Neural progenitor cell (in vitro differentiated cells): ENCODE results near the gene KRT33B. TPM values are rescaled to one million over a fixed set of nuclear protein-coding genes. Genes with fewer than 3 reads are reported as not detected.

Experiments used
- DNase-seq: peaks from one replicate; pipeline ENCODE4 v3.0.0-alpha.2; 2016; ENCODE audit warnings: low spot score
- H2AFZ ChIP-seq: fragments of 200-600 bp; sonication (generic); replicated peaks from 2 replicates; pipeline ENCODE4 v1.6.1; 2016; ENCODE audit warnings: antibody characterized with exemption
- H3F3A ChIP-seq: fragments of 200-600 bp; sonication (generic); 2 replicates; pipeline ENCODE4 v1.6.1; 2016; ENCODE audit warnings: antibody characterized with exemption, low read depth
- H3K27ac ChIP-seq: fragments of 200-600 bp; sonication (generic); 2 replicates; pipeline ENCODE4 v1.5.1; 2016; ENCODE audit warnings: mild to moderate bottlenecking
- H3K27me3 ChIP-seq: fragments of 200-600 bp; sonication (generic); 2 replicates; pipeline ENCODE4 v1.6.1; 2016; ENCODE audit warnings: mild to moderate bottlenecking, moderate library complexity
- H3K36me3 ChIP-seq: fragments of 200-600 bp; sonication (generic); 2 replicates; pipeline ENCODE4 v1.5.1; 2016
- H3K4me1 ChIP-seq: fragments of 200-600 bp; sonication (generic); 2 replicates; pipeline ENCODE4 v1.6.1; 2016; ENCODE audit warnings: mixed run types
- H3K4me2 ChIP-seq: fragments of 200-600 bp; sonication (generic); 2 replicates; pipeline ENCODE4 v1.6.1; 2016
- H3K4me3 ChIP-seq: fragments of 200-600 bp; sonication (generic); 2 replicates; pipeline ENCODE4 v1.5.1; 2016
- H3K79me2 ChIP-seq: fragments of 200-600 bp; sonication (generic); 2 replicates; pipeline ENCODE4 v1.6.1; 2016; ENCODE audit warnings: low read depth
- H3K9ac ChIP-seq: fragments of 200-600 bp; sonication (generic); 2 replicates; pipeline ENCODE4 v1.6.1; 2016
- H3K9me3 ChIP-seq: fragments of 200-600 bp; sonication (generic); 2 replicates; pipeline ENCODE4 v1.5.1; 2016; ENCODE audit warnings: low read depth
- H4K20me1 ChIP-seq: fragments of 200-600 bp; sonication (generic); 2 replicates; pipeline ENCODE4 v1.6.1; 2016; ENCODE audit warnings: low read depth
- H3K27ac Mint-ChIP-seq: 3 replicates; pipeline ENCODE4 v1.8.0; 2021; ENCODE audit warnings: mixed read lengths
- H3K27me3 Mint-ChIP-seq: 2 replicates; pipeline ENCODE4 v1.8.0; 2022; ENCODE audit warnings: low read depth, mild to moderate bottlenecking, inconsistent platforms, moderate library complexity, mixed read lengths; ENCODE audit not compliant: insufficient read depth
- H3K36me3 Mint-ChIP-seq: 3 replicates; pipeline ENCODE4 v1.8.0; 2021; ENCODE audit warnings: mixed read lengths
- H3K4me1 Mint-ChIP-seq: 3 replicates; pipeline ENCODE4 v1.8.0; 2021; ENCODE audit warnings: mixed read lengths
- H3K4me3 Mint-ChIP-seq: 3 replicates; pipeline ENCODE4 v1.8.0; 2021; ENCODE audit warnings: mild to moderate bottlenecking, moderate library complexity, mixed read lengths
- H3K9me3 Mint-ChIP-seq: 3 replicates; pipeline ENCODE4 v1.8.0; 2020; ENCODE audit warnings: mixed read lengths
- EZH2 ChIP-seq: fragments of 200-600 bp; sonication (generic); IDR thresholded peaks from 2 replicates; pipeline ENCODE4 v1.6.1; 2017; ENCODE audit warnings: antibody characterized with exemption, mild to moderate bottlenecking, moderate library complexity
- EZH2phosphoT487 ChIP-seq: fragments of 200-600 bp; sonication (generic); IDR thresholded peaks from 2 replicates; pipeline ENCODE4 v1.6.1; 2017; ENCODE audit warnings: antibody characterized with exemption
- total RNA-seq: library from RNA; depleted of rRNA; stranded (reverse); fragments of >200 nt; gene quantifications from 2 replicates; pipeline ENCODE4 v1.2.3, GENCODE V29; 2015; ENCODE audit warnings: low replicate concordance
- TF ChIP-seq, protein P1 (sequence below): fragments of 200-600 bp; sonication (generic); IDR thresholded peaks from 2 replicates; pipeline ENCODE4 v1.5.1; 2017; ENCODE audit warnings: antibody characterized with exemption, mild to moderate bottlenecking

The KRT33B gene
- total RNA-seq, 1 donor from 2014 or later, result not detected

GRCh38 chr17:41329279-41329948 is 40.2 kb downstream of the KRT33B start:
- H3K4me3 ChIP-seq, result no peak overlapping the region
- no peaks in the 10 kb centered on the region for H3K79me2 ChIP-seq
- H3F3A ChIP-seq, result no peaks in the 10 kb centered on the region
- TF ChIP-seq, protein P1, sequence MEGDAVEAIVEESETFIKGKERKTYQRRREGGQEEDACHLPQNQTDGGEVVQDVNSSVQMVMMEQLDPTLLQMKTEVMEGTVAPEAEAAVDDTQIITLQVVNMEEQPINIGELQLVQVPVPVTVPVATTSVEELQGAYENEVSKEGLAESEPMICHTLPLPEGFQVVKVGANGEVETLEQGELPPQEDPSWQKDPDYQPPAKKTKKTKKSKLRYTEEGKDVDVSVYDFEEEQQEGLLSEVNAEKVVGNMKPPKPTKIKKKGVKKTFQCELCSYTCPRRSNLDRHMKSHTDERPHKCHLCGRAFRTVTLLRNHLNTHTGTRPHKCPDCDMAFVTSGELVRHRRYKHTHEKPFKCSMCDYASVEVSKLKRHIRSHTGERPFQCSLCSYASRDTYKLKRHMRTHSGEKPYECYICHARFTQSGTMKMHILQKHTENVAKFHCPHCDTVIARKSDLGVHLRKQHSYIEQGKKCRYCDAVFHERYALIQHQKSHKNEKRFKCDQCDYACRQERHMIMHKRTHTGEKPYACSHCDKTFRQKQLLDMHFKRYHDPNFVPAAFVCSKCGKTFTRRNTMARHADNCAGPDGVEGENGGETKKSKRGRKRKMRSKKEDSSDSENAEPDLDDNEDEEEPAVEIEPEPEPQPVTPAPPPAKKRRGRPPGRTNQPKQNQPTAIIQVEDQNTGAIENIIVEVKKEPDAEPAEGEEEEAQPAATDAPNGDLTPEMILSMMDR, result peak; percentile 72
- no peak for TF ChIP-seq EZH2
- H4K20me1 ChIP-seq, result no peaks in the 10 kb centered on the region
- H3K9me3 ChIP-seq, result no peaks in the 10 kb centered on the region
- H3K4me2 ChIP-seq, result no peak overlapping the region
- H3K27ac Mint-ChIP-seq, result no peak overlapping the region
- H2AFZ ChIP-seq, result no peak overlapping the region
- no peak overlapping the region for H3K4me3 Mint-ChIP-seq
- H3K9ac ChIP-seq, result no peak overlapping the region
- no peaks in the 10 kb centered on the region for H3K4me1 ChIP-seq
- no peaks in the 10 kb centered on the region for H3K36me3 ChIP-seq
- peaks cover 6% of the 10 kb centered on the region for H3K4me1 Mint-ChIP-seq
- peaks cover 3% of the 10 kb centered on the region for H3K27me3 Mint-ChIP-seq
- H3K27me3 ChIP-seq, result no peaks in the 10 kb centered on the region
- no peak overlapping the region for H3K27ac ChIP-seq
- DNase-seq, result peak; percentile 68
- no peaks in the 10 kb centered on the region for H3K9me3 Mint-ChIP-seq
- no peaks in the 10 kb centered on the region for H3K36me3 Mint-ChIP-seq

DNA sequence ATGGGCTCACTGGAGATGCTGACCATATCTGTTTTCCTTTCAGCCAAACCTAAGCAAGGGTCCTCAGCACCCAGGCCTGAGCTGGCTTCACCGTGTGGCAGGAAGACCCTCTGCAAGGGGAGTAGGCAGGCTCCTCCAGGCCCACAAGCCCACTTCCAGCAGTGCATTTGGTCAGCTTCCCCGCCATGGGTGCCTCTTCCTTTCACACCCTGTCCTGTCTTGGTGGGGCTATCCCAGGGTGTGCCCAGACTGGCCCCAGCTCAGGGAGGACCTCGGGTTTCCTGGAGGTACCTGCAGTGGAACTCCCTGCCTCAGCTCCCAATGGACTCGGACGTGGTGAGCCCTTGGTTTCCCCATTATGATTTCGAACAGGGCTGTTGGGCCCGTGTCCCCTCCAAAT is 41.4 kb downstream of the KRT33B start:
- no peaks in the 10 kb centered on the region for H3K4me1 ChIP-seq
- Mint-ChIP-seq H3K4me1 (no peaks in the 10 kb centered on the region), H3K9me3 (no peaks in the 10 kb centered on the region), H3K36me3 (no peaks in the 10 kb centered on the region), H3K4me3 (no peak overlapping the region), H3K27me3 (peaks cover 5% of the 10 kb centered on the region), H3K27ac (no peak overlapping the region)
- no peak overlapping the region for H3K27ac ChIP-seq
- no peaks in the 10 kb centered on the region for H3K79me2 ChIP-seq
- no peaks in the 10 kb centered on the region for H4K20me1 ChIP-seq
- no peak for TF ChIP-seq EZH2phosphoT487
- no peak for TF ChIP-seq EZH2
- TF ChIP-seq, protein P1, result no peak
- H3K9me3 ChIP-seq, result no peaks in the 10 kb centered on the region
- H2AFZ ChIP-seq, result no peak overlapping the region
- DNase-seq, result no peak
- H3K36me3 ChIP-seq, result no peaks in the 10 kb centered on the region
- no peak overlapping the region for H3K9ac ChIP-seq
- H3K4me2 ChIP-seq, result no peak overlapping the region
- H3K4me3 ChIP-seq, result no peak overlapping the region
- no peaks in the 10 kb centered on the region for H3F3A ChIP-seq
- no peaks in the 10 kb centered on the region for H3K27me3 ChIP-seq

DNA sequence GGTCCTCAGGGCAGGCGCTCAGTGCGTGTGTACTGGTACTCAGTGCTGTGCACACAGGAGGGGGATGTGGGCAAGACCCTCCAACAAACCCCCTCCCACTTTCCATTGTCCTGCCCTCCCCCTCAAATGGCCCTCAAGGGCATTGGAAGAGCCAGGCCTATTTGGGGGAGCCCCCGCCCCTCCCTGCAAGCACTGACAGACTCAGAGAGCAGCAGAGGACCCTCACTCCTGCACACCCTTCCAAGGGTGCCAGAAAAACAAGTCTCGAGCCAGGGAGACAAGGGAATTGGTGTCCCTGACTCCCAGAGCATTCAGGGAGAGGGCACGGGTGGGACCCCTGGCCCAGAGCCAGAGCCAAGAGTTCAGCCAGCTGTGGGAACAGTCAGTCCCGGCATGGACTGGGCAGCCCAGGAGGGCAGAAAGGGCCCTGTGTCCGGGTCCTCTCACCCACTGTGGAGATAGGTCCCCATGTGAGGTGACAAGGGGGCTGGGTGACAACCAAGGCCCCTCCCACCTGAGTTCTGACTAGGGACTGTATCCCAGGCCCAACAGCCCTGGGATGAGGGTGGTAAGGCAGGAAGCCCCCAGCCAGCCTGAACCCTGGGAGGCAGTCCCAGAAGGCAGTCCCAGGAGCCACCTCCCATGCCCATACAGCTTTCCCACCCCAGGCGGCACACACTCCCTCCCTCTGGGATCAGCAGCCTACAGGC is 42.0 kb downstream of the KRT33B start:
- H3K9me3 Mint-ChIP-seq, result no peaks in the 10 kb centered on the region
- TF ChIP-seq EZH2phosphoT487 (no peak), EZH2 (no peak)
- TF ChIP-seq, protein P1, result no peak
- no peaks in the 10 kb centered on the region for H3K36me3 Mint-ChIP-seq
- no peaks in the 10 kb centered on the region for H3K4me1 Mint-ChIP-seq
- Histone ChIP-seq H3K4me1 (no peaks in the 10 kb centered on the region), H3K27ac (no peak overlapping the region), H3K9ac (no peak overlapping the region), H3K79me2 (no peaks in the 10 kb centered on the region), H3K4me2 (no peak overlapping the region), H3K27me3 (no peaks in the 10 kb centered on the region), H3F3A (no peaks in the 10 kb centered on the region), H3K36me3 (no peaks in the 10 kb centered on the region), H4K20me1 (no peaks in the 10 kb centered on the region), H3K4me3 (no peak overlapping the region), H2AFZ (no peak overlapping the region), H3K9me3 (no peaks in the 10 kb centered on the region)
- DNase-seq, result no peak
- no peak overlapping the region for H3K27ac Mint-ChIP-seq
- H3K4me3 Mint-ChIP-seq, result no peak overlapping the region
- H3K27me3 Mint-ChIP-seq, result peaks cover 3% of the 10 kb centered on the region
